Measurements from ENCODE around the gene SF3B3.

SF3B3 gene

DNA sequence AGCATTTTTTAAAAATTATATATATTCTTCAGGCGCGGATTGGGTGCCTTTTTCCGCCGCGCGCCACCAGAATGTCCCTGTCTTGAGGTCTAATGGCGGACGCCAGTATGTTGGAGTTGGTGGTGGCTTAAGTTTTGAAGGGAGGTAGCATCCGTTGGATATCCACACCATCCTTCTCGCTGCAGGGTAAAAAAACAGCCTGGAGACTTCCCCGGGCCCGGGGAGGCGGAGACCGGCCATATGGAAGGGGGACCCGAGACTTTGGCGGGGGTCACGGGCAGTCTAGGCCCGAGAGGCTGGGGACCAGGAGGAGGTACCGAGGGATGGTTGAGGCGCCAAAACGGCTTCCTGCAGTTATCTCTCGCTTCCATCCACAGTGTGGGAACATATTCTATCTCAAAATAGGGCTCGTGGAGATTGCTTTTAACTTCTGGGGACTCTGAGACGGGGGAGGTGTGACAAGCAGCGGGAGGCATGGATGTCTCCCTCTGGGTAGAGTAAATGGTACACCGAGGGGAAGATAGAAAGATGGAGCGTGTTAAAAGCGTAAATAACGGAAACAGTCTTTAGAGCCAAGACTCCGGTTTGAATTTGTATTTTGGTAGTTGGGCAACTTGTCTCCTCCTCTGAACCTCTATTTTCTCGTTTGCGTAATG, at the start of gene SF3B3:
SF3B3 (plus strand) TSS at position 74 of the 656 bp plus-strand sequence. CDS start 2,841 bp downstream, outside the sequence.
- DNase-seq (ENCODE audit: low read depth, low spot score) = no peak

DNA sequence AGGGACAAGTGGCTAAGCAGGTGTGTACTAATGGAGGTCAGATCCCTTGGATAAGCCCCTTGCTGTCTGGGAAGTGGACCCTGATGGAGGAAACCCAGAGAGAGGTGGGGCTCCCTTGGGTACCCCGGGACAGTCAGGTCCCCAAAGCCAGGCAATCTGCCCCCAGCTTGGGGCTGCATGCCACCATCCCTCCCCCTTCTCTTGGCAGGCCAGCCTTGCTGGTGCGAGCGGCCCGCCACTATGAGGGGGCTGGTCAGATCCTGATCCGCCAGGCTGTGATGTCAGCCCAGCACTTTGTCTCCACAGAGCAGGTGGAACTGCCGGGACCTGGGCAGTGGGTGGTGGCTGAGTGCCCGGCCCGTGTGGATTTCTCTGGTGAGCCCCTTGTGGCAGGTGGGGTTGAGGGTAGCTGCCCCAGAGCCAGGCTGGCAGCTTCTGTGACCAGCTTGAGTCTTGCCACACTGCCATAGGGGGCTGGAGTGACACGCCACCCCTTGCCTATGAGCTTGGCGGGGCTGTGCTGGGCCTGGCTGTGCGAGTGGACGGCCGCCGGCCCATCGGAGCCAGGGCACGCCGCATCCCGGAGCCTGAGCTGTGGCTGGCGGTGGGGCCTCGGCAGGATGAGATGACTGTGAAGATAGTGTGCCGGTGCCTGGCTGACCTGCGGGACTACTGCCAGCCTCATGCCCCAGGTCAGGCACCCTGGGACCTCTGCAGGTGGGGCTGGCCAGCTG, 49.1 kb upstream of the SF3B3 start:
- no peak for DNase-seq (ENCODE audit: low read depth, low spot score)

DNA sequence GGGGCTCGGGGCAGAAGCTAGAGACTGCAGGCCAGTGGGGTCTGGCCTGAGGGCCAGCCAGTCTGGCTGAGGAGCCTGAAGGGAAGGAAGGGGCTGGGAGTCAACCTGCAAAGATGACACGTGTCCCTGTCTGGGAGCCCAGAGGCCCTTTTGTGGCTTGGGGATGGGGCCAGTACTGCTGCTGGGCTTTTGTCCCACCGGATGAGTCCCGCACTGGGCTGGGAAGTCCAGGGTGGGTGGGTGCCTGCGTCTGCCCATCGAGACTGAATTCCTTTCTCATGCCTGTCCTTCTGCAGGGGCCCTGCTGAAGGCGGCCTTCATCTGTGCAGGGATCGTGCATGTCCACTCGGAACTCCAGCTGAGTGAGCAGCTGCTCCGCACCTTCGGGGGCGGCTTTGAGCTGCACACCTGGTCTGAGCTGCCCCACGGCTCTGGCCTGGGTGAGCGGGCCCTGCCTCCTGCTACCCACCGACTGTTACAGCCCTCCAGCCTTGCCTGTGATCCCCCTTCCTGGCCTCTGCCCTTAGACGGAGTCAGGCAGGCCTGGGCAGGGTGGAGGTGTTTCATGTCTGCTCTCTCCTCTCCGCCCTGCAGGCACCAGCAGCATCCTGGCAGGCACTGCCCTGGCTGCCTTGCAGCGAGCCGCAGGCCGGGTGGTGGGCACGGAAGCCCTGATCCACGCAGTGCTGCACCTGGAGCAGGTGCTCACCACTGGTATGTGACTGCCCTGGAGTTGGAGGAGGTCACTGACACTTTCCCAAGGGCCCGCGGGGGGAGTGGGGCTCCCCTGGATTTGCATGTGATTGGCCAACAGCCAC, 48.4 kb upstream of the SF3B3 start:
- DNase-seq (ENCODE audit: low read depth, low spot score) = no peak

DNA sequence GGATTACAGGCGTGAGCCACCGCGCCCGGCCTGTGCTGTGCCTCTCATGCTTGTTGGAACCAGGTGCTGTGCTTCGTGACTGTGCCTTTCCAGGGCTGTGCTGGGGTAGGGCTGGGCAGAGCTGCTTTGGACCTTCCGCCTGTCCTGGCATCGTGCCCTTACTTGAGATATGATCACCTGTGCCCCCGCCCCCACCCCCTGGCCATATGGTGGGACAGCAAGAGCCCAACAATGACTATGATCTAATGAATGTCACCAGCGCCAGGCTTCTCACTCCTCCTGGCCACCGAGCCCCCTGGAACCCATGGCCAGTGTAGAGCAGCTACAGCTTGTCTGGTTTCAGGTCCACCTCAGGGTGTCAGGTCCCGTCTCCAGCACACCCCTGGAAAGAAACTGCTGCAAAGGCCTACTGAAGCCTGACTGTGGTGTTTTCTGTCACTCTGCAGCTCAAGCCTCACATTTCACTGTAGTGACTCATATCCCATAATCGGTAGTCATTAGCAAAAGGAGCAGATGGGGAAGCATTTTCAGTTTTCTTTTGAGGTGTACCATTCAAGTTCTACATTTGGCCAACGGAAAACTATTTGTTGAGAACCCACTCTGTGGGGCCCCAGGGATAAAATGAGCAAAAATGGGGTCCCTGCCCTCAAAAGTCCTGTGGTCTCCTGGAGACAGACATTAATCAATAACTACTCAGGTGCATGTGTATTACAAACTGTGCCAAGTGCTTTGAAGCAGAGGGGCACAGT, 47.2 kb upstream of the SF3B3 start:
- no peak for DNase-seq (ENCODE audit: low read depth, low spot score)

DNA sequence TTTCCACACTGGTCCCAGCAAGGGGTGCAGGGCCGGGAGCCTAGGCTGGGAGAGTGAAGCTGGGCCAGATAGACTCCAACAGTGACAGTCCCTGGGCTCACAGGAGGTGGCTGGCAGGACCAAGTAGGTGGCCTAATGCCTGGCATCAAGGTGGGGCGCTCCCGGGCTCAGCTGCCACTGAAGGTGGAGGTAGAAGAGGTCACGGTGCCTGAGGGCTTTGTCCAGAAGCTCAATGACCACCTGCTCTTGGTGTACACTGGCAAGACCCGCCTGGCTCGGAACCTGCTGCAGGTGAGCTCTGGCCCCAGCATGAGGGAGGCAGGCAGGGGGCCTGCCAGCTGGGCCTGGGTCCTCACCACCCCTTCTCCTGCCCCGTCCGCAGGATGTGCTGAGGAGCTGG, 45.4 kb upstream of the SF3B3 start:
- DNase-seq (ENCODE audit: low read depth, low spot score) = no peak

DNA sequence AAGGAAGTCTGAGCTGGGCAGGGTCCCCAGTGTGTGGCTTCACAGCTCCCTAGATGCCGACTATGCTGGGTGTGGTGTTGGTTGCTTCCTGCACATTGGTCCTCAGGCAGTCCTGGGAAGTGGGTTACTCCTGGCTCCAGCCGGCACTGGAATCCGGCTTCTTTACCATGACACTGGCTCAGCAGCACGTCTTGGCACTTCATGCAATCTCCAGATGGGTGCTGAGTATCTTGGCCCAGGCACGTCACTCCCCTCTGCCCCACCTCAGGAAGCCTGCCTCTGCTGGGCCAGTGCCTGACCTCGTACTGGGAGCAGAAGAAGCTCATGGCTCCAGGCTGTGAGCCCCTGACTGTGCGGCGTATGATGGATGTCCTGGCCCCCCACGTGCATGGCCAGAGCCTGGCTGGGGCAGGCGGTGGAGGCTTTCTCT, 44.7 kb upstream of the SF3B3 start:
- peak; percentile 92 for DNase-seq (ENCODE audit: low read depth, low spot score)

DNA sequence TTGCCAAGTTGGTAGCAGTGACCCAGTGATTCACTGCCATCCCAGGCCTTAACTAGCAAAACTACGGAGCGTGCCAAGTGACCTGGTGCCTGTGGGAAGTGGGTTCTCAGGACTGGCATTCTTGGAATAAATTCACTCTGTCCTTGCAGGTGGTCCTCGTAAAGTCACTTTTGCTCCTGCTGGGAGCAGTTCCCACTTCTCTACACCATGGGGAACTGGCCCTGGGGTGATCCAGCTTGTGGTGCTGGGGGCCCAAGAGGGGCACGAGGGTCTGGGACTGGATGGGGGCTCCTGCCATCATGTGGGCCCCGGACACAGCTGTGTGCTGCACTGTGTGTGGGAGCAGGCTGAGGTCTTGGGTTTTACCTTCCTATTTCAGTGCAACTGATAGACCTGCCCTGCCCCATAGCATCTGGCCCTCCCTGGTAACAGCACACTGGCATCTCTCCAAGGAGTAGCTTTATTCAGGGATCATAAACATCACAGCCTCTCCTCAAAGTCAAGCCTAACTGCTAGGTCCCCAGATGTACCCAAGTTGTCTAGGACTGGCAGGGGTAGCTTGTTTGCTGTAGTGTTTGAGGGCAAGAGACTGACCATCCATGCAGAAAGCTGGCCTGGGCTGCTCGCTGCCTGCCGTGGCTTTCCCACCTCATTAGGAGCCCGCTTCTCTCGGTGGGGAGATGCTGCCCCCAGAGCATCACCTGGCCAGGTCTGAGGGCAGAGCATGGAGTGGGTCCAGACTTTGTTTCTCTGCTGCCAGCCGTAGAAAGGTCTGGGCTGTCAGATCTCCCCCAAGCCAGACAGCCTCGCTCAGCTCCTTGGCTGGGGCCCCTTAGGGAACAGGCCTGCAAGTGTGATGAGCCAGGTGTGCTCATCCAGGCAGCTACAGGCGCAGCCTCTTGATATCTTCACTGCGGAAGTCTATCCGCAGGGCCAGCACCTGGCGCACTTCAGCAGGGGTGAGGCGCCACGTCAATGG, 43.2 kb upstream of the SF3B3 start:
- no peak for DNase-seq (ENCODE audit: low read depth, low spot score)

DNA sequence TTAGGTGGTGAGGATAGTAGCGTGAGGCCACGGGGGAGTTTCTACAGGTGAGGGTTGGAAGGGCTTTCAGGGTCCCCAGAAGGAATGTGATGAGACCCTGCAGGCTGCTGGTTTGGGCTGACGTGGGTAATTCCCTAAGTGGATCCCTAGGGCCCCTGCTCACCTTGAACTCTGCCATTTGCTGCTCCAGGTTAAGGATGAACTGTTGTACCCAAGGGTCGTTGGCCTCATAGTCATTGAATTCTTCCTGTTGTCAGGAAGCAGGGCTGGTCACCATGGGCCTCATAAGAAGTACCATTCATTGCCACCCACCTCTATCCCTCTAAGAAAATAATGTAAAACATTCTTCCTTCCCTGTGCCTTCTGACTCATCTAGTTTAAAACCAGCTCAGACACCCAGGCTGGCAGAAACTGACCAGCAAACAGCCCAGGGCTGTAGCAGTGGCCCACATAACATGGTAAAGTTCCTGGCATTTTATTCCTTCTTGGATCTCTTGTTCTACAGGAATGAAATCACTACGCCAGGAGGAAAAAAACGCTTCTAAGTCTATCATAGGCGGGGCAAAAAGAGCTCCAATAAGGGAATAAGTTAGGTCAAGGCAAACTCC, 41.6 kb upstream of the SF3B3 start:
- DNase-seq (ENCODE audit: low read depth, low spot score) = no peak

DNA sequence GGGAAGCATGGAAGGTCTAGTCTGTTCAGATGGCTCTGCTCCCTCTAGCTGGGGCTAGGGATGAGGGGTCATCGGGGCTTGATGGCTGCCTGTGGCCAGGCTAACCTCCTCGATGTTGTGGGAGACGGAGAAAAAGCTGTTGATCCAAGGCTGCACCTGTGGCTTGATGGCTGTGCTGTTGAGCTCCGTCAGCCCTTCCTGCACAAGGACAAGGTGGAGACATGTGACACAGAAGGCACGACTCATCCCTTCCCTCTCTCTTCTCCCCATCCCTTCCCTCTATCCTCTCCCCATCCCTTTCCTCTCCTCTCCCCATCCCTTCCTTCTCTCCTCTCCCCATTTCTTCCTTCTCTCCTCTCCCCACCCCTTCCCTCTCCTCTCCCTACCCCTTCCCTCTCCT, 41.0 kb upstream of the SF3B3 start:
- DNase-seq (ENCODE audit: low read depth, low spot score) = no peak

DNA sequence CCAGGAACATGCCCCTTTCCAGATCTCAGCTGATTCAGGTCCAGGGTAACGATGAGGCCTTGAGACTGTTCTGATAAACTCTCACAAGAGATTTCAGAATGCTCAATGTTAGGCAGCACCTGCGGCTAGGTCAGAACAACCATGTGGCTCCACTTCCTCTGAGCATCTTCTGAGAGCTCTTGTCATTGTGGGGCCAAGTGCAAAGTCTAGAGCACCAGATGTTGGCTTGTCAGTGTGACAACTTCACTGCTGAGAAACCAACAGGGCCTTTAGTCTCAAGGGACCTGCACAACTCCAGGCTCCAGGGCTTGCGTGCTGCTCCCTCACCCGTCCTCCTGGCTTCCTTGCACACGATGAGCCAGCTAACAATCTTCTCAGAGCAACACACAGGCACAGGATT, 40.2 kb upstream of the SF3B3 start:
- DNase-seq (ENCODE audit: low read depth, low spot score) = no peak

DNA sequence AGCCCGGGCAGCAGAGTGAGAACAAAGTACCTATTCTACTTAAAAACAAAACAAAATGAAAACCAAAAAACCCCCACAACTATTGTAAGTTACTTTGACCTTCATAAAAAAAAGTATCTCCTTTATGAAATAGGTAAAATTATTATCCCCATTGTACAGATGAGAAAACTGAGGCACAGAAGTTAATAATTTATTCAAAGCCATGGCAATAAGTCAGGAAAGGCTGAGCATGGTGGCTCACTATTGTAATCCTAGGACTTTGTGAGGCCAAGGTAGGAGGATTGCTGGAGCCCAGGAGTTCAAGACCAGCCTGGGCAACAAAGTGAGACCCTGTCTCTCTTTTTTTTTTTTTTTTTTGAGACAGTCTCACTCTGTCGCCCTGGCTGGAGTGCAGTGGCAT, 38.7 kb upstream of the SF3B3 start:
- no peak for DNase-seq (ENCODE audit: low read depth, low spot score)

DNA sequence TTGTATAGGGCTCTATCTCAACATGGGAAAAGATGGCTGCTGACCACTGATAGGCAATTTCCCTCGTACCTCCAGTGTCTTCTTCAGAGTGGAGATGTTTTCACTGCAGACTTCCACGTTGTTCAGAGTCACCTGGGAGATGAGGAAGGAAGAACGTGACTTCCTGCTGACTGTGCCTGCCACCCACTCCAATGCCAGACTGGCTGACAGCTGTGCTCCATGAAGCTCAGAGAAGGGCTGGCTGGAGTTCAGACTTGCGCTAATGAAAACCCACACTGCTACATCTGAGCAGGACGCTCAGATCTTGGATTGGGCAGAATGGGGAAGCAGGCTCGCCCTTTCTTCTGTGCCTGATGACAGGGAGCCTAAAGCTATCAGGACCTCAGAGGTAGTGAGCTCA, 33.4 kb upstream of the SF3B3 start:
- no peak for DNase-seq (ENCODE audit: low read depth, low spot score)

DNA sequence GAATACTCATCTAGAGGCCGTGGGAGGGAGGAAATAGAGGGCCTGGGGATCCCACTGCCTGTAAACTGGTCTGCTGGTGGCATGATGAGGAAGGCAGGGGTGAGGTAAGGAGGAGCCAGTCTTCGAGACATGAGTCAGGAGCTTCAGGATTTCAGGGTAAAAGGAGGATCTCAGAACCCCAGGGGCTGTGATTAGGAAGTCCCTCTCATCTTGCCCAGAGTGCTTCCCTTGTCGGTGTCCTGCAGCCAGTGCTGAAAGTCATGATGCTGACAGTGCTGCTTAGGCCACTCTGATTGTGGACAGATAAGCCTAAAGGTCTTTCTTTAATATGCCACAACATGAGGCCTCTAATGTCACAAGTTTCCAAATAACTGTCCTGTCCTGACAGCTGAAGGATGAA, 29.8 kb upstream of the SF3B3 start:
- no peak for DNase-seq (ENCODE audit: low read depth, low spot score)

DNA sequence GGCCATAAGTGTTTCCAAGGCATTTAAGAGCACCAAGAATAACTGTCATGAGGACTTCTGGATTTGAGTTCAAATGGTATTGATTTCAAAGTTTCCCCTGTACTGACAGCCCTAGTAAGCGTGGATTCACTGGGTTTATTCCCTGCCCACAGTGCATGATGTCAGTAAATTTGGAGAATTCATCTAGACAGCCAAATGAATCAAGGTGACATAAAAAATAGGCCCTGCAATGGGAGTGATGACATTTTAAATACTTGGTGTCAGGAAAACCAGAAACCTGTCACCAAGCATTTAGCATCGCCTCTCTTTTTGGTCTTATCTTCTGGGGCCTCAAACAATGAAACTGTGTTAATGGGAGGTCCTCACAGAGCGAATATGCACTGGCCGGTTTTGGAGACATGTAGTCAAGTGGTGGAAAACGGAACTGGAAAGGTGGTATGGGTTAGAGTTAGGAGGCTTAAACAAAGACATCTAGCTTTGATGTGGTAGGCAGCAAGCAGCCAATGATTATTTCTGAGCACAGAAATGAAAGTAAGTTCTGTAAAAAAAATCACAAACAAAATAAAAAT, 29.3 kb upstream of the SF3B3 start:
- DNase-seq (ENCODE audit: low read depth, low spot score) = no peak

DNA sequence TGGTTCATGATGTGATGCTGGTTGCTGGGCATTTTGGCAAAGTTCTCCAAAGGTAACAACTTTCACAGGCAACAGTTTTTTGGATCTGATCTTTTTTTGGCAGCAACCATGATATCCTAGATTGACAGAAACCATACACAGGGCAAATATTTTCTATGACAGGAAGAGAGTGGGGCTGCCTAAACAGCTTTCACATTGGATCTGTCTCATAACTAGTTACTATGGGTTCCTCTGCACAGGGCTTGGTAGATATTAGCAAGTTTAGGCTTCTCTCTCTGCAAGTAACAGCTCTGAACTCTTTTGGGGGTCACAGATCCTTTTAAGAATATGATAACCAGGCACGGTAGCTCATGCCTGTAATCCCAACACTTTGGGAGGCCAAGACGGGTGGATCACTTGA, 28.8 kb upstream of the SF3B3 start:
- DNase-seq (ENCODE audit: low read depth, low spot score) = no peak

DNA sequence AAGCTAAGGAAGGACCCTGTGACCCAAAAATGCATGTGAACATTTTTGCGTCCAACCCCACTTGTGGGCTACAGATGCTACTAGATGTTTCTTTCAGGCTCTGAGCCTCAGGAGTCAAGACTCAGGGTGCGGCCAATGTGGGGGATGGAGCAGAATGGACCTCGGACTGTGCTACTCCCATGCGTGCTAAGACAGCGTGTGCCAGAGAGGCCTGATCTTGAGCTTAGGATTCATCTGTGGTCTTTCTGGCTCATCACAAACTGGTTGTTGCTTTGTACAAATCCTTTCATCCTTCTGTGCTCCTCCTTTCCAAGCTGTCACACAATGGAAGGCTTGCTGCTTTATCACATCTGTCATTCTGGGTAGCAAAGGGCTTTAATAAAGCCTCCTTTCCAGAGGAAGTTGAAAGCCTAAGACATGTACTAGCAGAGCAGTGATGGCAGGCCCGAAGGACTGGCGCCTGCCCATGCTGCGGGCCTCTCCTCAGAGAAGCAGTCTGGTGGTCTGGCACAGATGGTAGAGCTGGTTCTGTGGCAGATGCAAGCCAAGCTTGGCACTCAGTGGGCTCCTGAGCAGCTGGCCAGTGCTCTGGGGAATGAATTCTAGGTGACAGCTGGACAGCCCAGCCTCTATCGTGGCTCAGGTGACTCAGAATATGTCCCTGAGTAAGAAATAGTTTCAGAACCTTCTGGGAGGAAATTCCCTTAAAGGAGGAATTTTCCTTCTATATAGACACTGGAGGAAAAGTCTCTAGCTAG, 28.0 kb upstream of the SF3B3 start:
- DNase-seq (ENCODE audit: low read depth, low spot score) = no peak

DNA sequence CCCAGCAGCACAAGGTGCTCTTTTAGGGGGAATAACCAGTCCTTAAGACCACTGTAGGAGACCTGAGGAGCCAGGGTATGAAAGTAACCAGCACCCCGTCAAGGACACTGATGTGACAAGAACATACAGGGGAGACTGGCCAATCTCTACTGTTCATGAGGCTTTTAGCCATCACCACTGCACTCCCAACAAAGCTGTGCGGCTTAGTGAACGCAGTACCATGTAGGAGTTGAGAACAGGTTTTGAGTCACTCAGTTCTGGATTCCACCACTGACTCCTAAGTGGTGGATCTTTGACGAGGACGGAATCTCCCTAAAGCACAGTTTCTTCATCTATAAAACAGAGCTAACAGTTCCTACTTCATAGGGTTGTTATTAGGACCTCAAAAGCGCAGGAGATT, 27.1 kb upstream of the SF3B3 start:
- no peak for DNase-seq (ENCODE audit: low read depth, low spot score)

DNA sequence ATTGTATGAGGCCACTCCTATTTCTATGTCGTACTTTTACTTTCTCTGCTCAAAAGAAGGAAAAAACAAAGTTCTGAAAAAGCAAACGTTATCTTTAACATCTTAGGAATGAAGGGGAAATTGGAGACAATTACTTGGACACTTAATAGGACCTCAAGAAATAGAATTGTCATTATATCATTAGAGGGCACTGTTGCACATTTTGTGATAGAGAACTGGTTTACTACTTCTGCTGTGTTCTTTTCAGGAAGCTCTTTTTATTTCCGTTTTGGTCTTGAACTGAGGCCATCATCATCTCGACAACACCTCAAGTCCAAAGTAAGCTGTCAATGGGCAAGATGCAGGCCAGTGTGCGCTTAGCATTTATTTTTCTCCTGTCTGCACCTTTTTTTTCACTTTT, 14.9 kb upstream of the SF3B3 start:
- DNase-seq (ENCODE audit: low read depth, low spot score) = no peak

DNA sequence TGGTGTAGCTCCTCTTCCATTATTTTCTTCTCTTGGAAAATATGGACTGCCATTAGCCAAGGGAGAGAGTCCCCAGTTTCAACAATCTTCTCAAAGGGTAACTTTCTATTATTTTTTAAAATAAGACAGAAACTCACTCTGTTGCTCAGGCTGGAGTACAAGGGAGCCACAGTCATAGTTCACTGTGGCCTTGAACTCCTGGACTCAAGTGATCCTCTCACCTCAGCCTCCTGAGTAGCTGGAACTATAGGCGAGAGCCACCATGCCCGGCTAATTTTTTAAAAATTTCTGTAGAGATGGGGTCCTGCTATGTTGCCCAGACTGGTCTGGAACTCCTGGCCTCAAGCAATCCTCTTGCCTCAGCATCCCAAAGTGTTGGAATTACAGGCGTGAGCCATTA, 13.4 kb upstream of the SF3B3 start:
- DNase-seq (ENCODE audit: low read depth, low spot score) = no peak

Measured in brain pericyte (primary cell).